Measurements from ENCODE around the gene OR2M5. TPM values are rescaled to one million over a fixed set of nuclear protein-coding genes. Genes with fewer than 3 reads are reported as not detected.

The OR2M5 gene
- total and polyA plus RNA-seq, 8 donors = not detected

DNA sequence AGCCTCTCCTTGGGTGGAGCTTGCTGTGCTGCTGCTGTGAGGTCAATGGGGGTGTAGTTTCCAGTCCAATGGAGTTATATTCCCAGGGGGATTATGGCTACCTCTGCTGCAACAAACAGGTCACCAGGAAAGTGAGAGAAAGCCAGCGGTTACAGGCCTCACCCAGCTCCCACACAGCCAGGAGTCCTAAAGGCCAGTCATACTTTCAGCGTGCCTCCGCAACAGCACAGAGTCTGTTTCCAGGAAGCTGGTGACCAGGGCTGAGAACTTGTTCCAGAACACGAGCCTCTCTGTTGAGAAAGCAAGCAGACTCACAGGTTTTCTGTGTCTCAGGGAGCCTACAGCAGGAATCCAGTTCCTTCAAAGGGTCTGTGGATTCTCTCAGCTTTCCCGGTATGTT is 17.3 kb upstream of the OR2M5 start:
- Histone ChIP-seq H3K27ac (no peak overlapping the region), H3K27me3 (no peaks in the 10 kb centered on the region), H3K9me3 (no peaks in the 10 kb centered on the region), H3K36me3 (no peaks in the 10 kb centered on the region), H3K4me3 (no peak overlapping the region), H3K4me1 (no peaks in the 10 kb centered on the region)
- WGBS, 2 donors = 70 to 71% methylated on average over 5 of the region's 5 CpGs
- TF ChIP-seq CTCF (IDR thresholded peaks at IDR 0.05) = no peak
- DNase-seq (no peak), ATAC-seq (no peak), FAIRE-seq (no peak)
- intact Hi-C loops (cut with DNase I) = no loop called here

- Histone ChIP-seq H3K4me1 (no peaks in the 10 kb centered on the region), H3K27me3 (no peaks in the 10 kb centered on the region), H3K9me3 (no peaks in the 10 kb centered on the region), H3K27ac (no peak overlapping the region), H3K4me3 (no peak overlapping the region), H3K36me3 (no peaks in the 10 kb centered on the region)
- intact Hi-C loops (cut with DNase I) = no loop called here
- ATAC-seq (no peak), FAIRE-seq (no peak), DNase-seq (peak in 1 of 6 donors; percentile 52)
- 50 to 59% methylated on average over 21 of the region's 21 CpGs for WGBS, 2 donors
- TF ChIP-seq CTCF (IDR thresholded peaks at IDR 0.05) = no peak
Observed at GRCh38 chr1:248136811-248137210, 8.1 kb upstream of the OR2M5 start.

DNA sequence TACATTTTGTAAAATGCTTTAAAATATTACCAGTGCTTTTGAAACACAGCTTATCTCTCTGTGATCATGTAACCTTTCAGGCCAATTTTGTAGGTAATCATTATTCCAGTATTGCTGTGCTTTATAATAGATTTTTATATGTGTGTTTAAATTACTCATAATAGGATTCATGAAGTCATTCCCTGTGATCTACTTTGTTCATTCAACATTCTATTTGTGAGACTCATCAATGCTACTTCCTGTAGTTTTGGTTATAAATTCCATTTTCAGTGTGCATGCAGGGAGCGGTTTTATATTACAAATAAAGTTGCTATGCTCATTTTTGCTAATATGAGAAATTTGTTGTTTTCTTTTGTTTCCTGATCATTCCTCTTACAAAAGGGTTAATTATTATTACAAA is 4.1 kb upstream of the OR2M5 start:
- H3K27me3 ChIP-seq = no peaks in the 10 kb centered on the region
- TF ChIP-seq CTCF (IDR thresholded peaks at IDR 0.05) = no peak
- ATAC-seq = no peak
- no peak overlapping the region for H3K27ac ChIP-seq
- 49 to 76% methylated on average over 1 of the region's 1 CpG for WGBS, 2 donors
- no peak for DNase-seq
- H3K4me3 ChIP-seq = no peak overlapping the region
- no peaks in the 10 kb centered on the region for H3K4me1 ChIP-seq
- no peaks in the 10 kb centered on the region for H3K9me3 ChIP-seq
- FAIRE-seq = no peak
- H3K36me3 ChIP-seq = no peaks in the 10 kb centered on the region
- intact Hi-C loops (cut with DNase I) = no loop called here

DNA sequence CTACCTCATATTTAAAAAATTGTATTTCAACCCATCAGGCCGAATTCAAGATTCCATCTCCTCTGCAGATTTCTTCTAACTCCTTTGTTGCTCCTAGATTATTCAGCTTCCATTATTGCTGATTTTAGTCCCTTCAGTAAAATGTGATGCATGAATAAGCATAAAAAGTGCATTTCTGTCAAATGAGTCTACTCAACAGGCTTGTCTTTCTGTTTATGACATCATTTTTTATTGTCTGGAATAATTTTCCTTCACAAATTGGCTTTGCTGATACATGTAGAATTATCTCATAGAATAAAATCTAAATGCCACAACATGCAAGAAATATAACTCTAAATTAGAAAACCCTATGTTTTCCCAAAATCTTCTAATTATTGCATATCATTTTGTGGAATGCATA is 1.6 kb upstream of the OR2M5 start:
- FAIRE-seq = no peak
- TF ChIP-seq CTCF (IDR thresholded peaks at IDR 0.05) = no peak
- Histone ChIP-seq H3K36me3 (no peaks in the 10 kb centered on the region), H3K9me3 (no peaks in the 10 kb centered on the region), H3K4me1 (no peaks in the 10 kb centered on the region), H3K4me3 (no peak overlapping the region), H3K27me3 (no peaks in the 10 kb centered on the region), H3K27ac (no peak overlapping the region)
- no peak for ATAC-seq
- WGBS, 2 donors = 17 to 20% methylated on average over 1 of the region's 1 CpG
- intact Hi-C loops (cut with DNase I) = no loop called here
- DNase-seq = no peak

DNA sequence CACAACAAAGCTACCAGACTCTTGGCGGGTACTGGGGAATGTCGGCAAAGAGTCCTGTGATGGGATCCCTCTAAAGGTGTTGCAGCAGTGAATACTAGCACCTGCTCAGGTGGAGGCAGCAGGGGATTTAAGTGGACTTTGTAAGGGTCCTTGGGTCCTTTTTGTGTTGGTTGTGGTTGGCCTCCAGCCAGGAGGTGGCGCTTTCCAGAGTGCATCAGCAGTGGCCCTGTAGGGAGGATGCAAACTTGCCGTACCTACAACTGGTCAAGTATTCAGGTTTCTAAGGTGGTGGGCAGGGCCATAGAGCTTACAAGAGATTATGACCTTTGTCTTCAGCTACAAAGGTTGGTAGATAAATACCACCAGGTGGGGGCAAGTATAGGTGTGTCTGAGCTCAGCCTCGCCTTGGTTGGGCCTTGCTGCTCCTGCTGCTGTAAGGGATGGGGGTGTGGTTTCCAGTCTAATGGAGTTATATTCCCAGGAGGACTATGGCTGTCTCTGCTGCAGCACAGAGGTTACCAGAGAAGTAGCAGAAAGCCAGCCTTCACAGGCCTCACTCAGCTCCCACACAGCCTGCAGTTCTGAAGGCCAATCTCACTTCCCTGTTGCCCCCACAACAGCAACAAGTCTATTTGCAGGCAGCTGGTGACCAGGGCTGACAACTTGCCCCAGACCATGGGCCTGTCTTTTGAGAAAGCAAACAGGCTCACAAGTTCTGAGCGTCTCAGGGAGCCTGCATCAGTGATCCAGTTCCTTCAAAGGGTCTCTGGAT is 7.3 kb downstream of the OR2M5 start:
- H3K27ac ChIP-seq = no peak overlapping the region
- no peak for ATAC-seq

More for the DNA sequence above, 7.3 kb downstream of the OR2M5 start:
- Histone ChIP-seq H3K36me3 (no peaks in the 10 kb centered on the region), H3K27me3 (no peaks in the 10 kb centered on the region), H3K4me3 (no peak overlapping the region), H3K4me1 (no peaks in the 10 kb centered on the region), H3K9me3 (no peaks in the 10 kb centered on the region)
- TF ChIP-seq CTCF (IDR thresholded peaks at IDR 0.05) = no peak
- intact Hi-C loops (cut with DNase I) = no loop called here
- FAIRE-seq (no peak), DNase-seq (peak in 1 of 6 donors; percentile 7)
- 68 to 75% methylated on average over 6 of the region's 6 CpGs for WGBS, 2 donors
